Left colon (tissue), 2 donors: ENCODE measurements around the gene TRRAP. TPM values are rescaled to one million over a fixed set of nuclear protein-coding genes. Genes with fewer than 3 reads are reported as not detected.

Experiments used
- ATAC-seq: fragments of 200-7000 bp; cut with Tn5 transposase; one replicate; pipeline ENCODE4 v1.9.1; 2020; ENCODE audit warnings: mild to moderate bottlenecking, moderate library complexity
- DNase-seq, 2 donors: peaks; one replicate each; pipeline ENCODE4 v3.0.0-alpha.2; 2020
- intact Hi-C, 2 donors: fragments of 100-400 bp; cut with DNase I in 1 of 2; cut with micrococcal nuclease in 1 of 2; formaldehyde crosslinking; loops; one replicate each; pipeline versions ENCODE4 v1.11.2 to v1.14.0; 2022; cut with DNase I, micrococcal nuclease
- total RNA-seq, 2 donors: library from RNA; stranded (reverse); fragmentation: NEBNext Ultra II Directional; extraction: Animal tissue kit (Norgen Biotek cat#: 25700); gene quantifications; one replicate each; pipeline ENCODE4 v1.2.1, GENCODE V29; 2021
- donor health status: DM: no; HTN: no; CAD: no.
- donor health status: DM: yes; HTN: yes; CAD: no.

Gene TRRAP
- total RNA-seq, 2 donors from 2014 or later = 31.9 to 37.6 TPM

- ATAC-seq (no peak), DNase-seq (no peak)
- intact Hi-C loops = no loop called here
These were observed 117.8 kb downstream of the TRRAP start for GRCh38 chr7:98996150-98996552.

GRCh38 chr7:98997846-98998245 lies 119.5 kb downstream of the TRRAP start:
- ATAC-seq (no peak), DNase-seq (no peak)
- intact Hi-C loops = no loop called here

GRCh38 chr7:98998821-98999725 lies 120.7 kb downstream of the TRRAP start:
- intact Hi-C loops = no loop called here
- DNase-seq (no peak), ATAC-seq (peak; percentile 94)

- intact Hi-C loops = no loop called here
- DNase-seq (no peak), ATAC-seq (no peak)
These were observed 122.0 kb downstream of the TRRAP start for GRCh38 chr7:99000196-99000903.

GRCh38 chr7:99000904-99001465 lies 122.7 kb downstream of the TRRAP start:
- no peak for ATAC-seq
- intact Hi-C loops = no loop called here
- no peak for DNase-seq

GRCh38 chr7:99001482-99002147 lies 123.3 kb downstream of the TRRAP start:
- DNase-seq = no peak
- intact Hi-C loops = no loop called here
- no peak for ATAC-seq

GRCh38 chr7:99002148-99002826 lies 124.0 kb downstream of the TRRAP start:
- ATAC-seq = no peak
- intact Hi-C loops = no loop called here
- no peak for DNase-seq

- ATAC-seq (no peak), DNase-seq (no peak)
- intact Hi-C loops = no loop called here
These were observed 124.5 kb downstream of the TRRAP start for GRCh38 chr7:99002827-99003212.

GRCh38 chr7:99003419-99003818 lies 125.1 kb downstream of the TRRAP start:
- intact Hi-C loops = no loop called here
- ATAC-seq = no peak
- DNase-seq = no peak

GRCh38 chr7:99004216-99004615 lies 125.9 kb downstream of the TRRAP start:
- intact Hi-C loops = no loop called here
- ATAC-seq = no peak

GRCh38 chr7:99004781-99005500 lies 126.6 kb downstream of the TRRAP start:
- DNase-seq (no peak), ATAC-seq (no peak)
- intact Hi-C loops = no loop called here

More at GRCh38 chr7:99004216-99004615, 125.9 kb downstream of the TRRAP start:
- no peak for DNase-seq

- DNase-seq = peak in 1 of 2 donors; percentile 27
- no peak for ATAC-seq
- intact Hi-C loops = no loop called here
These were observed 127.4 kb downstream of the TRRAP start for GRCh38 chr7:99005776-99006175.

GRCh38 chr7:99006739-99007424 lies 128.6 kb downstream of the TRRAP start:
- ATAC-seq = no peak
- intact Hi-C loops = no loop called here
- DNase-seq = no peak

- no peak for DNase-seq
- no peak for ATAC-seq
- intact Hi-C loops = no loop called here
These were observed 129.9 kb downstream of the TRRAP start for GRCh38 chr7:99008181-99008631.

GRCh38 chr7:99008921-99009530 lies 130.7 kb downstream of the TRRAP start:
- intact Hi-C loops = no loop called here
- no peak for ATAC-seq
- no peak for DNase-seq

- ATAC-seq (no peak), DNase-seq (no peak)
- intact Hi-C loops = no loop called here
These were observed 131.9 kb downstream of the TRRAP start for GRCh38 chr7:99010281-99010680.

GRCh38 chr7:99011341-99011705 lies 133.0 kb downstream of the TRRAP start:
- DNase-seq (no peak), ATAC-seq (no peak)
- intact Hi-C loops = no loop called here
